Body of pancreas (tissue), 4 donors: Measurements from ENCODE around the gene EDN2. TPM values are rescaled to one million over a fixed set of nuclear protein-coding genes. Genes with fewer than 3 reads are reported as not detected.

Source experiments
- ATAC-seq: fragments of 150-250 bp; one replicate; pipeline ENCODE4 v1.9.1; 2016
- DNase-seq, 4 donors: peaks; one replicate each; pipeline ENCODE4 v3.0.0-alpha.2; 2019
- H3K27ac ChIP-seq, 4 donors: fragments of 200-600 bp; sonication (generic); 1 replicate in 3 of 4; 2 replicates in 1 of 4; pipeline versions ENCODE4 v1.5.1 to v1.6.1; 2016 to 2019; ENCODE audit warnings: mild to moderate bottlenecking in 1 of 4, mixed read lengths in 1 of 4, moderate library complexity in 1 of 4
- H3K27me3 ChIP-seq, 2 donors: fragments of 200-600 bp; sonication (generic); one replicate each; pipeline ENCODE4 v1.6.0; 2016; ENCODE audit warnings: mild to moderate bottlenecking in 1 of 2
- H3K36me3 ChIP-seq, 2 donors: fragments of 200-600 bp; sonication (generic); replicated peaks in 1 of 2; 2 replicates each; pipeline ENCODE4 v1.5.1; 2016; ENCODE audit warnings: low read depth in 2 of 2; ENCODE audit not compliant: insufficient read depth in 1 of 2
- H3K4me1 ChIP-seq: fragments of 200-600 bp; sonication (generic); one replicate; pipeline ENCODE4 v1.6.0; 2016
- H3K4me3 ChIP-seq, 2 donors: fragments of 200-600 bp; sonication (generic); 1 replicate in 1 of 2; 2 replicates in 1 of 2; pipeline ENCODE4 v1.5.1; 2016 to 2019
- H3K9me3 ChIP-seq, 3 donors: fragments of 200-600 bp; sonication (generic); 1 replicate in 2 of 3; 2 replicates in 1 of 3; pipeline ENCODE4 v1.5.1; 2016
- POLR2A ChIP-seq, 3 donors: fragments of 450-650 bp; IDR thresholded peaks; one replicate each; pipeline ENCODE4 v1.6.1; 2016; ENCODE audit warnings: antibody characterized with exemption in 3 of 3, mild to moderate bottlenecking in 2 of 3
- WGBS, 2 donors: methylation state at CpG; one replicate each; pipeline ENCODE4 v1.1.5; 2017; 5-methylcytosine and 5-hydroxymethylcytosine counted together
- intact Hi-C: fragments of 100-400 bp; cut with DNase I; formaldehyde crosslinking; loops from one replicate; pipeline ENCODE4 v1.15.1; 2023
- total RNA-seq, 2 donors: library from RNA; depleted of rRNA; stranded (reverse); fragments of >200 nt; gene quantifications; one replicate each; pipeline ENCODE4 v1.1.0, GENCODE V29; 2016
- TF ChIP-seq, protein P1 (sequence below), 7 experiments: fragments of 450-650 bp in 4 of 7; fragments of 200-600 bp in 3 of 7; sonication (generic) in 3 of 7; IDR thresholded peaks; one replicate each; pipeline ENCODE4 v1.5.1; 2016 to 2019; ENCODE audit warnings: antibody characterized with exemption in 7 of 7

The EDN2 gene
- total RNA-seq, 2 donors from 2014 or later, result 3.6 TPM

DNA sequence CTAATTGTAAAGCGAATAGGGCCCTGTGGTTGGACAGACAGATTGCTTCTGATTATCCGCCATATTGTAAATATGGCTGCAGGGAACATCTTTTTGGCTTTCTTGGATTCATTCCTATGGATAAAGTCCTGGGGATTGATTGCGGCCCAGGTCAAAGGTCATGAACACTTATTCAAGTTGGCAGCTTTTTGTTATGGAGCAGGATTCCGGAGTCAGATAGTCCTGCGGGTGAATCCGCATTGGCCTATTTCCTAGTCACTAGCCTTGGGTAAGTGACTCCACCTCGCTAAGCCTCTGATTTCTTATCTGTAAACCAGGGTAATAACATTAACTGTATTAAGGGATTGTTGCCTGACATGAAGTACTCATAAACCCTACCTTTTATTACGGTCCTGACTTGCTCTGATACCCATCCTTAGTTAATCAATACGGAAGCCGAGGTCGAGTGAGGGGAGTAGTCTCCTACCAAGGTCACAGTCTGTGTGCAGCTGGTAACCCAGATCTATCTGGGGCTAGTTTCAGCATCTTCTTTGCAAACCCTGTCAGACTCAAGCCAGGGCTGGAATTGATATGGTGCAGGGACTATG, 31.7 kb downstream of the EDN2 start:
- ATAC-seq (no peak), DNase-seq (no peak)
- Histone ChIP-seq H3K36me3 (no peaks in the 10 kb centered on the region), H3K27me3 (no peaks in the 10 kb centered on the region), H3K4me3 (no peak overlapping the region), H3K9me3 (no peaks in the 10 kb centered on the region), H3K27ac (no peak overlapping the region), H3K4me1 (peaks cover 6% of the 10 kb centered on the region)
- 63 to 78% methylated on average over 11 of the region's 11 CpGs for WGBS, 2 donors
- intact Hi-C loops, result no loop called here
- TF ChIP-seq, protein P1, sequence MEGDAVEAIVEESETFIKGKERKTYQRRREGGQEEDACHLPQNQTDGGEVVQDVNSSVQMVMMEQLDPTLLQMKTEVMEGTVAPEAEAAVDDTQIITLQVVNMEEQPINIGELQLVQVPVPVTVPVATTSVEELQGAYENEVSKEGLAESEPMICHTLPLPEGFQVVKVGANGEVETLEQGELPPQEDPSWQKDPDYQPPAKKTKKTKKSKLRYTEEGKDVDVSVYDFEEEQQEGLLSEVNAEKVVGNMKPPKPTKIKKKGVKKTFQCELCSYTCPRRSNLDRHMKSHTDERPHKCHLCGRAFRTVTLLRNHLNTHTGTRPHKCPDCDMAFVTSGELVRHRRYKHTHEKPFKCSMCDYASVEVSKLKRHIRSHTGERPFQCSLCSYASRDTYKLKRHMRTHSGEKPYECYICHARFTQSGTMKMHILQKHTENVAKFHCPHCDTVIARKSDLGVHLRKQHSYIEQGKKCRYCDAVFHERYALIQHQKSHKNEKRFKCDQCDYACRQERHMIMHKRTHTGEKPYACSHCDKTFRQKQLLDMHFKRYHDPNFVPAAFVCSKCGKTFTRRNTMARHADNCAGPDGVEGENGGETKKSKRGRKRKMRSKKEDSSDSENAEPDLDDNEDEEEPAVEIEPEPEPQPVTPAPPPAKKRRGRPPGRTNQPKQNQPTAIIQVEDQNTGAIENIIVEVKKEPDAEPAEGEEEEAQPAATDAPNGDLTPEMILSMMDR (IDR thresholded peaks at IDR 0.05), result no peak
- no peak for TF ChIP-seq POLR2A (IDR thresholded peaks at IDR 0.05)

DNA sequence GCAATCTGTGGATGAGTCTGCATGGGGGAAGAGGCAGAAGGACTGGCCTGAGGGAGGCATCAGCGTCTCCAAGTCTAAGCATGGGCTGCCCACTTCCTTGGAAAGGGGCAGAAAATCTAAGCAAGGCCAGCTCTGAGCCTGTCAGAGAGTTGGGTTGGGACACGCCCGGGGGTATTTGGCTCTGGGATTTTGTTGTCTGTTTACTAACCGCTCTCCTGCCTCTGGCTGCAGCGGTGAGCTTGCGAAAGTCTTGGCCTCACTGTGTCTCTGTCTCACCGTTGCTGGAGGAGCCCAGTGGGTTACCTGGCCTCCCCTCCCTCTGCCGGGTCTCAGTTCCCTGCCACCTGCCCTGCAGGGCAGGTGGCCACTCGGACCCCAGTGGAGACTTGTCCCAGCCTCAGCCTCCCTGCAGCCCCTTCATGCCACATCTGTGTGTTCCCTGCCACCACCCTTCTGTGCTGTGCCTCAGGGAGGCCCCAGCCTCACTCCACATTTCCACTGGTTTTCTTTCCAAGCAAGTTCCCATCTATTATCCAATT, 33.7 kb downstream of the EDN2 start:
- Histone ChIP-seq H3K4me3 (no peak overlapping the region), H3K9me3 (no peaks in the 10 kb centered on the region), H3K4me1 (peaks cover 6% of the 10 kb centered on the region), H3K27ac (no peak overlapping the region), H3K36me3 (no peaks in the 10 kb centered on the region), H3K27me3 (no peaks in the 10 kb centered on the region)
- no peak for TF ChIP-seq POLR2A (IDR thresholded peaks at IDR 0.05)
- TF ChIP-seq, protein P1 (IDR thresholded peaks at IDR 0.05), result no peak
- ATAC-seq, result no peak
- 84 to 91% methylated on average over 9 of the region's 9 CpGs for WGBS, 2 donors
- intact Hi-C loops, result no loop called here
- no peak for DNase-seq

DNA sequence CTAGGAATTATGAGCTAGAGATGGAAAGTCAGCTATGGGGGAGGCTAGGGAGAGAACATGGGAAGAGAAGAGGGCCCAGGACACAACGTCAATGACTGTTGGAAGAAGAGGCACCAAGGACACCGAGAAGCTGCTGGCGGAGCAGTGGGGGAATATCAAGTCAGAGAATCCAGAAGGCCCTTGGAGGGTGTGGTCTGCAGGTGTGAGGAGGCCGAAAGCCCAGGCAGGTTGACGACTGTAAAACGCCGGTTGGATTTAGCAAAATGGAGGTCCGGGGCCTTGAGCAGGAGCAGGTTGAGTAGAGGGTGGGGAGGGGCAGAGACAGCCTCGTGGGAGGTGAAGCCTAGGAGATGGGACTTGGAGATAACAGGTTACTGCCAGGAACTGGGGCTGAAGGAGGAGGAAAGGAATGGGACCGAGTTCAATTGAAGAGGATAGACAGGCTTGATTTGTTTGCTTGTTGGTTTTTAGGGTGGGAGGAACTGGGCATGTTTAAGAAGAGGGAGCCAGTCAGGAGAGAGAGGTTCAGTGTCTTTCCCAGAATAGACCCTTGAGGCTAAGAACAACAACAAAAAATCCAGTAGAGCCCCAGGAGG, 35.1 kb downstream of the EDN2 start:
- intact Hi-C loops, result no loop called here
- no peak overlapping the region for H3K4me3 ChIP-seq
- H3K27me3 ChIP-seq, result no peaks in the 10 kb centered on the region
- H3K9me3 ChIP-seq, result peaks cover 0 to 3% (median 0%) of the 10 kb centered on the region in 3 donors
- ATAC-seq (no peak), DNase-seq (no peak)
- 78 to 85% methylated on average over 10 of the region's 10 CpGs for WGBS, 2 donors
- no peak for TF ChIP-seq POLR2A (IDR thresholded peaks at IDR 0.05)
- TF ChIP-seq, protein P1 (IDR thresholded peaks at IDR 0.05), result no peak
- H3K36me3 ChIP-seq, result no peaks in the 10 kb centered on the region
- H3K4me1 ChIP-seq, result peaks cover 6% of the 10 kb centered on the region
- no peak overlapping the region for H3K27ac ChIP-seq

- TF ChIP-seq POLR2A (IDR thresholded peaks at IDR 0.05), result no peak
- TF ChIP-seq, protein P1 (IDR thresholded peaks at IDR 0.05), result no peak
- Histone ChIP-seq H3K4me1 (peaks cover 2% of the 10 kb centered on the region), H3K9me3 (peaks cover 0 to 6% (median 0%) of the 10 kb centered on the region in 3 donors), H3K36me3 (no peaks in the 10 kb centered on the region), H3K4me3 (no peak overlapping the region), H3K27me3 (no peaks in the 10 kb centered on the region), H3K27ac (no peak overlapping the region)
- intact Hi-C loops, result no loop called here
- ATAC-seq, result no peak
- no peak for DNase-seq
- WGBS, 2 donors, result 82 to 97% methylated on average over 3 to 4 of the region's 4 CpGs
Measured at GRCh38 chr1:41448821-41449220, 35.7 kb downstream of the EDN2 start.
